K562 (cell line): ENCODE data around the gene CBX4. TPM values are rescaled to one million over a fixed set of nuclear protein-coding genes. Genes with fewer than 3 reads are reported as not detected.
A peak's percentile ranks its signal among the peaks of the same experiment; 100 is the strongest.

Experiments used
- E2F6 ChIP-seq, 2 experiments: IDR thresholded peaks; 2 replicates each; pipeline ENCODE4 v1.6.1; 2011; ENCODE audit warnings: borderline replicate concordance in 1 of 2, control low read depth in 1 of 2, low read depth in 1 of 2, low read length in 1 of 2, mild to moderate bottlenecking in 1 of 2, mixed read lengths in 1 of 2, moderate library complexity in 1 of 2; ENCODE audit not compliant: insufficient read depth in 1 of 2, insufficient read length in 1 of 2, poor library complexity in 1 of 2, severe bottlenecking in 1 of 2; ENCODE audit errors: extremely low read depth in 1 of 2
- POLR2G ChIP-seq: fragments of 200-400 bp; formaldehyde crosslinking; IDR thresholded peaks from 2 replicates; pipeline ENCODE4 v1.6.1; 2017; ENCODE audit warnings: low read depth, mild to moderate bottlenecking, antibody characterized with exemption, low read length, moderate library complexity
- SIRT6 ChIP-seq: IDR thresholded peaks from one replicate; pipeline ENCODE4 v1.6.1; 2012; ENCODE audit warnings: low read depth, mild to moderate bottlenecking, control low read depth, inconsistent platforms, low read length, moderate library complexity
- SMC3 ChIP-seq: conservative IDR thresholded peaks from 2 replicates; pipeline ENCODE4 v1.6.1; 2011; ENCODE audit warnings: low read depth, low read length, improper control_type of control experiment; ENCODE audit not compliant: insufficient read depth
- TEAD1 ChIP-seq, 2 experiments: fragments of 450-650 bp in 1 of 2; sonication (generic) in 1 of 2; formaldehyde crosslinking; IDR thresholded peaks; 2 replicates each; pipeline versions ENCODE4 v1.4.0 to v1.8.0; 2020 to 2022; ENCODE audit warnings: mild to moderate bottlenecking in 2 of 2, missing genetic modification reagents in 1 of 2
- TRIM24 ChIP-seq, 2 experiments: fragments of 450-650 bp; IDR thresholded peaks; 2 replicates each; pipeline ENCODE4 v1.6.1; 2016
- YY1 ChIP-seq, 3 experiments: IDR thresholded peaks; 2 replicates each; pipeline ENCODE4 v1.6.1; 2011; ENCODE audit warnings: low read length in 2 of 3, mild to moderate bottlenecking in 2 of 3, moderate library complexity in 2 of 3, borderline replicate concordance in 1 of 3, control low read depth in 1 of 3, low read depth in 1 of 3; ENCODE audit not compliant: insufficient read depth in 3 of 3, insufficient replicate concordance in 2 of 3, control insufficient read depth in 1 of 3, insufficient read length in 1 of 3; ENCODE audit errors: extremely low read depth in 1 of 3
- polyA plus RNA-seq, 8 experiments: library from polyadenylated mRNA; depleted of rRNA in 4 of 8; stranded (reverse) in 5 of 8; unstranded in 3 of 8; fragments of >200 nt; fragmentation: Nextera tagmentation in 2 of 8; fragmentation: Illumina TruSeq in 1 of 8; extraction: Ambion mirVana in 2 of 8; extraction: Trizol in 1 of 8; gene quantifications; 2 replicates each; pipeline versions ENCODE4 v1.2.1 to v1.2.3, GENCODE V29; 2011 to 2014; ENCODE audit warnings: inconsistent platforms in 1 of 8, missing spikeins in 1 of 8
- total RNA-seq, 7 experiments: library from RNA; depleted of rRNA in 6 of 7; stranded (reverse); fragments of >200 nt in 6 of 7; fragmentation: Illumina TruSeq in 2 of 7; extraction: Trizol in 2 of 7; gene quantifications; 2 replicates each; pipeline versions ENCODE4 v1.2.1 to v1.2.3, GENCODE V29; 2011 to 2021; ENCODE audit warnings: low replicate concordance in 1 of 7
- TF ChIP-seq, protein P1 (sequence below), 3 experiments: IDR thresholded peaks in 2 of 3; conservative IDR thresholded peaks in 1 of 3; 2 replicates each; pipeline ENCODE4 v1.5.1; 2011 to 2012; ENCODE audit warnings: low read length in 3 of 3, mild to moderate bottlenecking in 3 of 3, control low read depth in 2 of 3, improper control_type of control experiment in 1 of 3, inconsistent platforms in 1 of 3, low read depth in 1 of 3, mixed read lengths in 1 of 3, moderate library complexity in 1 of 3; ENCODE audit not compliant: insufficient read depth in 2 of 3
- TF ChIP-seq, protein P2 (sequence below), 3 experiments: fragments of 200-800 bp in 1 of 3; sonication (Bioruptor generic) in 1 of 3; sonication (generic) in 1 of 3; formaldehyde crosslinking in 1 of 3; IDR thresholded peaks; 2 replicates each; pipeline versions ENCODE4 v1.6.1 to v1.8.0; 2016 to 2022; ENCODE audit warnings: mild to moderate bottlenecking in 2 of 3, missing compliant biosample characterization in 2 of 3, missing genetic modification characterization in 2 of 3, missing genetic modification reagents in 1 of 3
- TF ChIP-seq, protein P3 (sequence below), 2 experiments: fragments of 450-650 bp in 1 of 2; sonication (generic) in 1 of 2; formaldehyde crosslinking in 1 of 2; IDR thresholded peaks in 1 of 2; conservative IDR thresholded peaks in 1 of 2; 2 replicates each; pipeline versions ENCODE4 v1.6.1 to v1.8.1; 2016 to 2023; ENCODE audit warnings: mild to moderate bottlenecking in 2 of 2, moderate library complexity in 2 of 2, inconsistent platforms in 1 of 2, missing genetic modification reagents in 1 of 2

The CBX4 gene
- total and polyA plus RNA-seq, 9 of the 15 experiments (the other 6 are each of a cell fraction or from before 2014, with no cell fraction given), result 0.98 to 50.5 (median 10.0) TPM

DNA sequence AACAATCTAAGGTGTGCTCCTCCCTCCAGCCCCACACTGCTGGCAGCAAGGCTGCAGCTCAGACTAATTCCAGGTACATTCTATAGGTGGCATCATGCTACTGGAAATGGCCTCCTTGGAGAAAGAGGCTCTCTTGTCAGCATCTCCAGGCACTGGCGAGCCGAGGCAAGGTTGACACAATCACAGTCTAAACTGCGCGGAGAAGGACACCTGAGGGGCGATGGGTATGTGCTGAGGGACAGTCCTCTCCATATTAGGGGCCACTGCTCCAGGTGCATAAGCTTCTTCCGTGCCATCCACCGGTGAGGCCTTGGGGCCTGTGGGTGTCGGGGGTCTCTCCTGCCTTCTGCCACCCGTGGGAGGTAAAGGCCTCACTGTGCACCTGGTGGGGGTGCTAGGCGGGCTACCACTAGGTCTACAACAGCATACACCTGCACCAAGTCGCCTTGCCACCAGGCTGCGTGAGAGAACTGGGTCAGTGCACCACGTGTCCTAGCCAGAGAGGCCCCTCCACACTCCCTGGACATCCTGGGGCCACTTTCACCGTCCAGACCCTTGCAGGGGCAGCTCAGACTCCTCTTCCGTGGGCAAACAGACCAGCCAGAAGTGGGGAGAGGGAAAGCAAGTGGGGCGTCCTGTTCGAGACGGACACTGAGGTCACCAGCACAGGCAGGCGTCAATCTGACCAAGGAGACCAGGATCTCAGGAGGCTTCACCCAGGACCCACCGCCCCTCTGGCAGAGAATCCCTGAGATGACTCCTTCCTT lies 30.3 kb downstream of the CBX4 start (continued):
- 0 out of 2 replicates have a peak, but pooled peaks have one; percentile 1 for TF ChIP-seq POLR2G
- peak in 1 of 3 experiments; percentile 19 for TF ChIP-seq YY1 (IDR thresholded peaks at IDR 0.05; ENCODE audit: borderline replicate concordance in 1 of 3, control insufficient read depth in 1 of 3, extremely low read depth in 1 of 3, insufficient read depth in 3 of 3, insufficient read length in 1 of 3, insufficient replicate concordance in 2 of 3, low read depth in 1 of 3, low read length in 2 of 3)
- TF ChIP-seq, protein P1, sequence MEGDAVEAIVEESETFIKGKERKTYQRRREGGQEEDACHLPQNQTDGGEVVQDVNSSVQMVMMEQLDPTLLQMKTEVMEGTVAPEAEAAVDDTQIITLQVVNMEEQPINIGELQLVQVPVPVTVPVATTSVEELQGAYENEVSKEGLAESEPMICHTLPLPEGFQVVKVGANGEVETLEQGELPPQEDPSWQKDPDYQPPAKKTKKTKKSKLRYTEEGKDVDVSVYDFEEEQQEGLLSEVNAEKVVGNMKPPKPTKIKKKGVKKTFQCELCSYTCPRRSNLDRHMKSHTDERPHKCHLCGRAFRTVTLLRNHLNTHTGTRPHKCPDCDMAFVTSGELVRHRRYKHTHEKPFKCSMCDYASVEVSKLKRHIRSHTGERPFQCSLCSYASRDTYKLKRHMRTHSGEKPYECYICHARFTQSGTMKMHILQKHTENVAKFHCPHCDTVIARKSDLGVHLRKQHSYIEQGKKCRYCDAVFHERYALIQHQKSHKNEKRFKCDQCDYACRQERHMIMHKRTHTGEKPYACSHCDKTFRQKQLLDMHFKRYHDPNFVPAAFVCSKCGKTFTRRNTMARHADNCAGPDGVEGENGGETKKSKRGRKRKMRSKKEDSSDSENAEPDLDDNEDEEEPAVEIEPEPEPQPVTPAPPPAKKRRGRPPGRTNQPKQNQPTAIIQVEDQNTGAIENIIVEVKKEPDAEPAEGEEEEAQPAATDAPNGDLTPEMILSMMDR (IDR thresholded peaks at IDR 0.05 in 2 of 3, conservative IDR thresholded peaks at IDR 0.05 in 1 of 3; ENCODE audit: insufficient read depth in 2 of 3, low read depth in 1 of 3, low read length in 3 of 3), result peak; percentile 55 to 68 (median 64); a peak in 5 of 6 replicates
- TF ChIP-seq, protein P2, sequence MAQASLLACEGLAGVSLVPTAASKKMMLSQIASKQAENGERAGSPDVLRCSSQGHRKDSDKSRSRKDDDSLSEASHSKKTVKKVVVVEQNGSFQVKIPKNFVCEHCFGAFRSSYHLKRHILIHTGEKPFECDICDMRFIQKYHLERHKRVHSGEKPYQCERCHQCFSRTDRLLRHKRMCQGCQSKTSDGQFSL (CRISPR knock-in tag; IDR thresholded peaks at IDR 0.05), result peak; percentile 63; the same call in 1 of the 2 replicates
- TF ChIP-seq, protein P2 (tag; IDR thresholded peaks at IDR 0.05), result no peak
- TF ChIP-seq E2F6 (IDR thresholded peaks at IDR 0.05; ENCODE audit: borderline replicate concordance in 1 of 2, extremely low read depth in 1 of 2, insufficient read depth in 1 of 2, insufficient read length in 1 of 2, low read depth in 1 of 2, low read length in 1 of 2, poor library complexity in 1 of 2, severe bottlenecking in 1 of 2), result peak in 1 of 2 experiments; percentile 19
- TF ChIP-seq SMC3, result peak; percentile 41
- no peak for TF ChIP-seq SIRT6
- 0 out of 4 replicates have a peak, but pooled peaks of 1 of the 2 experiments have one; percentile 32 for TF ChIP-seq TEAD1 (CRISPR knock-in tag; IDR thresholded peaks at IDR 0.05)
- TF ChIP-seq, protein P3, sequence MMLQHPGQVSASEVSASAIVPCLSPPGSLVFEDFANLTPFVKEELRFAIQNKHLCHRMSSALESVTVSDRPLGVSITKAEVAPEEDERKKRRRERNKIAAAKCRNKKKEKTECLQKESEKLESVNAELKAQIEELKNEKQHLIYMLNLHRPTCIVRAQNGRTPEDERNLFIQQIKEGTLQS (IDR thresholded peaks at IDR 0.05), result no peak
- TF ChIP-seq, protein P3 (CRISPR knock-in tag; conservative IDR thresholded peaks at IDR 0.05), result no peak
- no peak for TF ChIP-seq TRIM24 (IDR thresholded peaks at IDR 0.05)
